Measurements from ENCODE around the gene UCP3.

GRCh38 chr11:73972187-73972586, 36.7 kb downstream of the UCP3 start:
- TF ChIP-seq CTCF (IDR thresholded peaks at IDR 0.05 in 2 of 3, conservative IDR thresholded peaks at IDR 0.05 in 1 of 3; ENCODE audit: borderline replicate concordance in 1 of 3, insufficient read depth in 1 of 3, low read depth in 2 of 3, low read length in 2 of 3) = no peak
- no peak for TF ChIP-seq EZH2 (IDR thresholded peaks at IDR 0.05)
- TF ChIP-seq JUND (IDR thresholded peaks at IDR 0.05) = no peak
- no peak for TF ChIP-seq SIN3A (IDR thresholded peaks at IDR 0.05; ENCODE audit: low read depth)
- no peak for TF ChIP-seq POLR2A (IDR thresholded peaks at IDR 0.05; ENCODE audit: borderline replicate concordance, extremely low read depth, insufficient read depth, insufficient read length)
- TF ChIP-seq CBX3 (IDR thresholded peaks at IDR 0.05; ENCODE audit: low read depth) = no peak
- no peak for TF ChIP-seq YY1 (IDR thresholded peaks at IDR 0.05; ENCODE audit: extremely low read depth, insufficient replicate concordance, low read depth, low read length)
- TF ChIP-seq ZNF274 (IDR thresholded peaks at IDR 0.05; ENCODE audit: low read depth, low read length) = no peak
- no peak for TF ChIP-seq TCF7L2 (IDR thresholded peaks at IDR 0.05; ENCODE audit: borderline replicate concordance, extremely low read depth, insufficient read depth, insufficient read length)
- no peak for TF ChIP-seq MAX (IDR thresholded peaks at IDR 0.05)

All from HCT116 (cell line).